Endothelial cell of umbilical vein (primary cell): ENCODE data around the gene MAN2B2.

Experiments used
- CTCF ChIP-seq, 2 donors: IDR thresholded peaks; 1 replicate in 1 of 2; 2 replicates in 1 of 2; pipeline ENCODE4 v1.5.1; 2011; ENCODE audit warnings: low read length in 2 of 2, mild to moderate bottlenecking in 2 of 2, moderate library complexity in 2 of 2, control low read depth in 1 of 2, inconsistent platforms in 1 of 2, low read depth in 1 of 2; ENCODE audit not compliant: insufficient read depth in 1 of 2; ENCODE audit errors: extremely low read depth in 1 of 2
- EZH2 ChIP-seq: IDR thresholded peaks from 2 replicates; pipeline ENCODE4 v1.6.1; 2012; ENCODE audit warnings: borderline replicate concordance, low read depth, mild to moderate bottlenecking, moderate library complexity, low read length, inconsistent platforms; ENCODE audit not compliant: severe bottlenecking
- MYC ChIP-seq: IDR thresholded peaks from one replicate; pipeline ENCODE4 v1.6.1; 2011; ENCODE audit warnings: mild to moderate bottlenecking, low read depth, low read length
- POLR2A ChIP-seq: IDR thresholded peaks from 2 replicates; pipeline ENCODE4 v1.6.1; 2012; ENCODE audit warnings: low read depth, mild to moderate bottlenecking, control low read depth, low read length
- POLR2AphosphoS5 ChIP-seq: IDR thresholded peaks from 2 replicates; pipeline ENCODE4 v1.6.1; 2012; ENCODE audit warnings: low read depth, mild to moderate bottlenecking, control low read depth, low read length, moderate library complexity; ENCODE audit not compliant: insufficient read depth
- TF ChIP-seq, protein P1 (sequence below): IDR thresholded peaks from 2 replicates; pipeline ENCODE4 v1.6.1; 2011; ENCODE audit not compliant: insufficient read depth, insufficient read length

GRCh38 chr4:6620891-6621555 is 46.0 kb downstream of the MAN2B2 start:
- TF ChIP-seq POLR2A (no peak), CTCF (IDR thresholded peaks at IDR 0.05; ENCODE audit: extremely low read depth in 1 of 2, insufficient read depth in 1 of 2, low read depth in 1 of 2, low read length in 2 of 2) (no peak), EZH2 (no peak), POLR2AphosphoS5 (no peak), MYC (no peak)
- TF ChIP-seq, protein P1, sequence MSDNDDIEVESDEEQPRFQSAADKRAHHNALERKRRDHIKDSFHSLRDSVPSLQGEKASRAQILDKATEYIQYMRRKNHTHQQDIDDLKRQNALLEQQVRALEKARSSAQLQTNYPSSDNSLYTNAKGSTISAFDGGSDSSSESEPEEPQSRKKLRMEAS: no peak
